Mucosa of stomach (tissue), 1 donor: Measurements from ENCODE around the gene EEF1A1.
"Not testable (repeated sequence)": the region's sequence is repeated elsewhere in the genome, so short reads cannot be mapped to it uniquely, and the experiment has no call there.

Experiments used
- H3K27me3 ChIP-seq: one replicate; pipeline ENCODE4 v1.7.0; 2013; ENCODE audit warnings: mild to moderate bottlenecking, low read length; ENCODE audit not compliant: control insufficient read depth, insufficient read depth
- H3K36me3 ChIP-seq: one replicate; pipeline ENCODE4 v1.7.0; 2013; ENCODE audit warnings: low read length; ENCODE audit not compliant: control insufficient read depth, insufficient read depth
- H3K4me1 ChIP-seq: one replicate; pipeline ENCODE4 v1.7.0; 2013; ENCODE audit warnings: mild to moderate bottlenecking, low read length; ENCODE audit not compliant: control insufficient read depth, insufficient read depth
- H3K4me3 ChIP-seq: one replicate; pipeline ENCODE4 v1.7.0; 2013; ENCODE audit warnings: low read length
- H3K9ac ChIP-seq: one replicate; pipeline ENCODE4 v1.7.0; 2013; ENCODE audit warnings: mild to moderate bottlenecking, low read length, moderate library complexity
- H3K9me3 ChIP-seq: one replicate; pipeline ENCODE4 v1.7.0; 2013; ENCODE audit warnings: mild to moderate bottlenecking, low read length, moderate library complexity; ENCODE audit not compliant: control insufficient read depth
- donor health status: Pancreatic carcinoma.

The EEF1A1 gene

GRCh38 chr6:73520688-73521350, at the start of gene EEF1A1:
TSS of gene EEF1A1 (minus strand) at chr6:73521032. CDS start at chr6:73520026, 1,006 bp downstream.
- Histone ChIP-seq H3K9me3 (no peaks in the 10 kb centered on the region), H3K27me3 (no peaks in the 10 kb centered on the region), H3K4me1 (peaks cover 32% of the 10 kb centered on the region), H3K9ac (peak within 1 kb of the TSS; percentile 100), H3K4me3 (peak within 1 kb of the TSS; percentile 86), H3K36me3 (peaks cover 11% of the 10 kb centered on the region)

- no peaks in the 10 kb centered on the region for H3K9me3 ChIP-seq
- H3K9ac ChIP-seq, result no peak overlapping the region
- peaks cover 19% of the 10 kb centered on the region for H3K4me1 ChIP-seq
- no peaks in the 10 kb centered on the region for H3K36me3 ChIP-seq
- H3K27me3 ChIP-seq, result no peaks in the 10 kb centered on the region
- H3K4me3 ChIP-seq, result no peak overlapping the region
Measured at GRCh38 chr6:73569121-73569520, 48.3 kb upstream of the EEF1A1 start.

GRCh38 chr6:73566954-73567591, 46.2 kb upstream of the EEF1A1 start:
- H3K9ac ChIP-seq, result peak overlapping the region; percentile 52

GRCh38 chr6:73566486-73566871, 45.6 kb upstream of the EEF1A1 start:
- not testable (repeated sequence) for H3K4me3 ChIP-seq, H3K27me3 ChIP-seq

More at GRCh38 chr6:73566954-73567591, 46.2 kb upstream of the EEF1A1 start:
- Histone ChIP-seq H3K9me3 (no peaks in the 10 kb centered on the region), H3K27me3 (no peaks in the 10 kb centered on the region), H3K36me3 (no peaks in the 10 kb centered on the region), H3K4me1 (peaks cover 19% of the 10 kb centered on the region), H3K4me3 (no peak overlapping the region)

GRCh38 chr6:73565767-73566485, 45.1 kb upstream of the EEF1A1 start:
- no peak overlapping the region for H3K4me3 ChIP-seq
- H3K4me1 ChIP-seq, result peaks cover 19% of the 10 kb centered on the region
- no peak overlapping the region for H3K9ac ChIP-seq
- H3K36me3 ChIP-seq, result no peaks in the 10 kb centered on the region
- H3K9me3 ChIP-seq, result no peaks in the 10 kb centered on the region
- H3K27me3 ChIP-seq, result no peaks in the 10 kb centered on the region

More at GRCh38 chr6:73566486-73566871, 45.6 kb upstream of the EEF1A1 start:
- not testable (repeated sequence) for H3K9me3 ChIP-seq, H3K36me3 ChIP-seq
- peak overlapping the region; percentile 52 for H3K9ac ChIP-seq
- H3K4me1 ChIP-seq, result peaks cover 19% of the 10 kb centered on the region

- H3K27me3 ChIP-seq, result no peaks in the 10 kb centered on the region
- no peaks in the 10 kb centered on the region for H3K9me3 ChIP-seq
- no peak overlapping the region for H3K4me3 ChIP-seq
- H3K9ac ChIP-seq, result no peak overlapping the region
- no peaks in the 10 kb centered on the region for H3K36me3 ChIP-seq
- H3K4me1 ChIP-seq, result peaks cover 19% of the 10 kb centered on the region
Measured at GRCh38 chr6:73564578-73565345, 43.9 kb upstream of the EEF1A1 start.

GRCh38 chr6:73562558-73562957, 41.7 kb upstream of the EEF1A1 start:
- H3K27me3 ChIP-seq, result no peaks in the 10 kb centered on the region
- no peaks in the 10 kb centered on the region for H3K36me3 ChIP-seq
- peaks cover 16% of the 10 kb centered on the region for H3K4me1 ChIP-seq
- no peak overlapping the region for H3K4me3 ChIP-seq
- H3K9me3 ChIP-seq, result no peaks in the 10 kb centered on the region
- H3K9ac ChIP-seq, result no peak overlapping the region

GRCh38 chr6:73560853-73561407, 40.1 kb upstream of the EEF1A1 start:
- Histone ChIP-seq H3K9ac (no peak overlapping the region), H3K27me3 (no peaks in the 10 kb centered on the region), H3K4me3 (no peak overlapping the region), H3K9me3 (no peaks in the 10 kb centered on the region), H3K36me3 (no peaks in the 10 kb centered on the region), H3K4me1 (no peaks in the 10 kb centered on the region)

- H3K9ac ChIP-seq, result no peak overlapping the region
- H3K4me3 ChIP-seq, result no peak overlapping the region
- H3K9me3 ChIP-seq, result no peaks in the 10 kb centered on the region
- no peaks in the 10 kb centered on the region for H3K36me3 ChIP-seq
- H3K4me1 ChIP-seq, result no peaks in the 10 kb centered on the region
- no peaks in the 10 kb centered on the region for H3K27me3 ChIP-seq
Measured at GRCh38 chr6:73560182-73560732, 39.4 kb upstream of the EEF1A1 start.

- not testable (repeated sequence) for H3K9ac ChIP-seq, H3K4me1 ChIP-seq, H3K4me3 ChIP-seq, H3K9me3 ChIP-seq, H3K27me3 ChIP-seq, H3K36me3 ChIP-seq
Measured at GRCh38 chr6:73559399-73559794, 38.6 kb upstream of the EEF1A1 start.

- no peaks in the 10 kb centered on the region for H3K36me3 ChIP-seq
- no peaks in the 10 kb centered on the region for H3K27me3 ChIP-seq
- no peak overlapping the region for H3K9ac ChIP-seq
- no peak overlapping the region for H3K4me3 ChIP-seq
- H3K4me1 ChIP-seq, result no peaks in the 10 kb centered on the region
- H3K9me3 ChIP-seq, result no peaks in the 10 kb centered on the region
Measured at GRCh38 chr6:73558624-73559398, 38.0 kb upstream of the EEF1A1 start.
